HepG2 (cell line): ENCODE measurements around the gene OSBPL5. TPM values are rescaled to one million over a fixed set of nuclear protein-coding genes. Genes with fewer than 3 reads are reported as not detected.

Experiments
- HDAC2 ChIP-seq: sonication (generic); formaldehyde crosslinking; IDR thresholded peaks from 2 replicates; pipeline ENCODE4 v1.4.0; 2020; ENCODE audit warnings: missing genetic modification reagents
- JUNB ChIP-seq: sonication (generic); formaldehyde crosslinking; IDR thresholded peaks from 2 replicates; pipeline ENCODE4 v1.8.0; 2022; ENCODE audit warnings: missing genetic modification reagents, mild to moderate bottlenecking, borderline replicate concordance
- MYNN ChIP-seq: sonication (generic); formaldehyde crosslinking; IDR thresholded peaks from 2 replicates; pipeline ENCODE4 v1.4.0; 2020; ENCODE audit warnings: mild to moderate bottlenecking, low read depth, missing genetic modification reagents
- ZNF569 ChIP-seq: sonication (generic); formaldehyde crosslinking; IDR thresholded peaks from 2 replicates; pipeline ENCODE4 v1.5.0; 2020; ENCODE audit warnings: mild to moderate bottlenecking, missing genetic modification reagents, moderate library complexity, borderline replicate concordance
- ZNF616 ChIP-seq: sonication (generic); formaldehyde crosslinking; IDR thresholded peaks from 2 replicates; pipeline ENCODE4 v1.5.0; 2020; ENCODE audit warnings: low read depth, mild to moderate bottlenecking, missing genetic modification reagents
- ZSCAN29 ChIP-seq: sonication (generic); formaldehyde crosslinking; conservative IDR thresholded peaks from 2 replicates; pipeline ENCODE4 v1.4.0; 2020; ENCODE audit warnings: mild to moderate bottlenecking, missing genetic modification reagents
- ZSCAN30 ChIP-seq: sonication (generic); formaldehyde crosslinking; IDR thresholded peaks from 2 replicates; pipeline ENCODE4 v1.5.0; 2020; ENCODE audit warnings: mild to moderate bottlenecking, missing genetic modification reagents
- polyA plus RNA-seq, 8 experiments: library from polyadenylated mRNA; depleted of rRNA in 3 of 8; stranded (reverse) in 7 of 8; unstranded in 1 of 8; fragments of >200 nt; fragmentation: Illumina TruSeq in 4 of 8; extraction: Trizol in 4 of 8; gene quantifications; 2 replicates each; pipeline versions ENCODE4 v1.2.1 to v1.2.3, GENCODE V29; 2011 to 2016; ENCODE audit warnings: low read depth in 4 of 8, missing spikeins in 1 of 8, mixed read lengths in 1 of 8; ENCODE audit not compliant: insufficient read depth in 1 of 8
- total RNA-seq, 5 experiments: library from RNA; depleted of rRNA; stranded (reverse); fragments of >200 nt; fragmentation: Illumina TruSeq; extraction: Trizol; gene quantifications; 2 replicates each; pipeline ENCODE4 v1.2.3, GENCODE V29; 2016; ENCODE audit warnings: low read depth in 1 of 5
- TF ChIP-seq, protein P1 (sequence below): sonication (generic); formaldehyde crosslinking; IDR thresholded peaks from 2 replicates; pipeline ENCODE4 v1.5.0; 2020; ENCODE audit warnings: mild to moderate bottlenecking, missing genetic modification reagents
- TF ChIP-seq, protein P2 (sequence below): fragments of 450-650 bp; IDR thresholded peaks from 2 replicates; pipeline ENCODE4 v1.6.1; 2016
- TF ChIP-seq, protein P3 (sequence below): sonication (generic); formaldehyde crosslinking; conservative IDR thresholded peaks from 2 replicates; pipeline ENCODE4 v1.4.0; 2020; ENCODE audit warnings: missing genetic modification reagents
- TF ChIP-seq, protein P4 (sequence below): sonication (generic); formaldehyde crosslinking; IDR thresholded peaks from 2 replicates; pipeline ENCODE4 v1.4.0; 2020; ENCODE audit warnings: missing genetic modification reagents
- TF ChIP-seq, protein P5 (sequence below): sonication (generic); formaldehyde crosslinking; IDR thresholded peaks from 2 replicates; pipeline ENCODE4 v1.4.0; 2020; ENCODE audit warnings: missing genetic modification reagents
- TF ChIP-seq, protein P6 (sequence below): sonication (generic); formaldehyde crosslinking; IDR thresholded peaks from 2 replicates; pipeline ENCODE4 v1.9.0; 2021; ENCODE audit warnings: mild to moderate bottlenecking, missing genetic modification reagents

OSBPL5 gene
- total and polyA plus RNA-seq, 2 of the 13 experiments (the other 11 are each of a cell fraction or from before 2014, with no cell fraction given), result not detected

DNA sequence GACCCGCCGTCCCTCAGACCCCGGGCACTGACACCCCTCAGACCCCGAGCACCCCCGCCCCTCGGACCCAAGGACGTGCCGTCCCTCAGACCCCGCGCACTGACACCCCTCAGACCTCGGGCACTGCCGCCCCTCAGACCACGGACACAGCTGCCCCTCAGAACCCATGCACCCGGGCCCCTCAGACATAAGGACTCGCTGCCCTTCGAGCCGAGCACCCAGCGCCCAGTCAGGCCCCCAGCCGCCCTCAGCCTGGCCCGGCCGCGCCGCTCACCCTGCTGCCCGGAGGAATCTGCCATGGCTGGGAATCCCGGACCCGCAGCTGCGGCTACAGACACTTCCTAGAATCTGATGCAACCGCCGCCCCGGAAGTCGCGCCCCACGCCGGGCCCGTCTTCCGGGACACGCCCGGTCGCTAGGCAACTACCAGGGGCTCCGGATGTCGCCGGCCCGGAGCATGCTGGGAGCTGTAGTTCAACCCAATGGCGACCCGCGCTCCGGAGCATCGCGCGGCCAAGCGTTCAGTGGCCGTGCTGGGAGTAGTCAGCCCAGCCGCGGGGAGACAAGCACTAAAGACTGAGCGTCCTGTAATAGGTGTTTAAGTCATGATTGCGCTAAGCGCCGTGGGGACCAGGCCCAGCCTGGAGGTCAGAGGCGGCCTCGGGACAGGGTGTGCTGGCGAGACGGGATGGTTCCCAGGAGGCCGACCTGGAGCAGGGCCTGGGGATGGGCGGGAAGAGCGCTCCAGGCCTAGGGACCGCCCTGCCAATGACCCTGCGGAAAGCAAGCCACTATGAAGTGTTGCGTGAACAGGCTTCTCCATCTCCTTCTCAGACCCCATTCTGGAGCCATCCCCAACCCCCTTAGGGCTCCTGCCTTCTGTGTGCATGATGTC lies 107.8 kb downstream of the OSBPL5 start, which contains the start of gene CARS1 (continued):
- TF ChIP-seq, protein P1, sequence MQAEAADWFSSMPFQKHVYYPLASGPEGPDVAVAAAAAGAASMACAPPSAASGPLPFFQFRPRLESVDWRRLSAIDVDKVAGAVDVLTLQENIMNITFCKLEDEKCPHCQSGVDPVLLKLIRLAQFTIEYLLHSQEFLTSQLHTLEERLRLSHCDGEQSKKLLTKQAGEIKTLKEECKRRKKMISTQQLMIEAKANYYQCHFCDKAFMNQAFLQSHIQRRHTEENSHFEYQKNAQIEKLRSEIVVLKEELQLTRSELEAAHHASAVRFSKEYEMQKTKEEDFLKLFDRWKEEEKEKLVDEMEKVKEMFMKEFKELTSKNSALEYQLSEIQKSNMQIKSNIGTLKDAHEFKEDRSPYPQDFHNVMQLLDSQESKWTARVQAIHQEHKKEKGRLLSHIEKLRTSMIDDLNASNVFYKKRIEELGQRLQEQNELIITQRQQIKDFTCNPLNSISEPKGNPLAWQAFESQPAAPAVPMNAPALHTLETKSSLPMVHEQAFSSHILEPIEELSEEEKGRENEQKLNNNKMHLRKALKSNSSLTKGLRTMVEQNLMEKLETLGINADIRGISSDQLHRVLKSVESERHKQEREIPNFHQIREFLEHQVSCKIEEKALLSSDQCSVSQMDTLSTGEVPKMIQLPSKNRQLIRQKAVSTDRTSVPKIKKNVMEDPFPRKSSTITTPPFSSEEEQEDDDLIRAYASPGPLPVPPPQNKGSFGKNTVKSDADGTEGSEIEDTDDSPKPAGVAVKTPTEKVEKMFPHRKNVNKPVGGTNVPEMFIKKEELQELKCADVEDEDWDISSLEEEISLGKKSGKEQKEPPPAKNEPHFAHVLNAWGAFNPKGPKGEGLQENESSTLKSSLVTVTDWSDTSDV (CRISPR knock-in tag), result no peak
- TF ChIP-seq, protein P2, sequence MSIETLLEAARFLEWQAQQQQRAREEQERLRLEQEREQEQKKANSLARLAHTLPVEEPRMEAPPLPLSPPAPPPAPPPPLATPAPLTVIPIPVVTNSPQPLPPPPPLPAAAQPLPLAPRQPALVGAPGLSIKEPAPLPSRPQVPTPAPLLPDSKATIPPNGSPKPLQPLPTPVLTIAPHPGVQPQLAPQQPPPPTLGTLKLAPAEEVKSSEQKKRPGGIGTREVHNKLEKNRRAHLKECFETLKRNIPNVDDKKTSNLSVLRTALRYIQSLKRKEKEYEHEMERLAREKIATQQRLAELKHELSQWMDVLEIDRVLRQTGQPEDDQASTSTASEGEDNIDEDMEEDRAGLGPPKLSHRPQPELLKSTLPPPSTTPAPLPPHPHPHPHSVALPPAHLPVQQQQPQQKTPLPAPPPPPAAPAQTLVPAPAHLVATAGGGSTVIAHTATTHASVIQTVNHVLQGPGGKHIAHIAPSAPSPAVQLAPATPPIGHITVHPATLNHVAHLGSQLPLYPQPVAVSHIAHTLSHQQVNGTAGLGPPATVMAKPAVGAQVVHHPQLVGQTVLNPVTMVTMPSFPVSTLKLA, result peak; percentile 81
- TF ChIP-seq ZNF616 (peak; percentile 68; the same call in 1 of the 2 replicates), ZSCAN30 (no peak), JUNB (CRISPR knock-in tag) (no peak), MYNN (CRISPR knock-in tag) (no peak; the same call in 1 of the 2 replicates), ZNF569 (CRISPR knock-in tag) (no peak), HDAC2 (CRISPR knock-in tag) (peak; percentile 41), ZSCAN29 (CRISPR knock-in tag) (peak; percentile 33; the same call in 1 of the 2 replicates)
- TF ChIP-seq, protein P3, sequence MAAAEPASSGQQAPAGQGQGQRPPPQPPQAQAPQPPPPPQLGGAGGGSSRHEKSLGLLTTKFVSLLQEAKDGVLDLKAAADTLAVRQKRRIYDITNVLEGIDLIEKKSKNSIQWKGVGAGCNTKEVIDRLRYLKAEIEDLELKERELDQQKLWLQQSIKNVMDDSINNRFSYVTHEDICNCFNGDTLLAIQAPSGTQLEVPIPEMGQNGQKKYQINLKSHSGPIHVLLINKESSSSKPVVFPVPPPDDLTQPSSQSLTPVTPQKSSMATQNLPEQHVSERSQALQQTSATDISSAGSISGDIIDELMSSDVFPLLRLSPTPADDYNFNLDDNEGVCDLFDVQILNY, result no peak
- TF ChIP-seq, protein P4, sequence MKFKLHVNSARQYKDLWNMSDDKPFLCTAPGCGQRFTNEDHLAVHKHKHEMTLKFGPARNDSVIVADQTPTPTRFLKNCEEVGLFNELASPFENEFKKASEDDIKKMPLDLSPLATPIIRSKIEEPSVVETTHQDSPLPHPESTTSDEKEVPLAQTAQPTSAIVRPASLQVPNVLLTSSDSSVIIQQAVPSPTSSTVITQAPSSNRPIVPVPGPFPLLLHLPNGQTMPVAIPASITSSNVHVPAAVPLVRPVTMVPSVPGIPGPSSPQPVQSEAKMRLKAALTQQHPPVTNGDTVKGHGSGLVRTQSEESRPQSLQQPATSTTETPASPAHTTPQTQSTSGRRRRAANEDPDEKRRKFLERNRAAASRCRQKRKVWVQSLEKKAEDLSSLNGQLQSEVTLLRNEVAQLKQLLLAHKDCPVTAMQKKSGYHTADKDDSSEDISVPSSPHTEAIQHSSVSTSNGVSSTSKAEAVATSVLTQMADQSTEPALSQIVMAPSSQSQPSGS, result peak; percentile 76
- TF ChIP-seq, protein P5, sequence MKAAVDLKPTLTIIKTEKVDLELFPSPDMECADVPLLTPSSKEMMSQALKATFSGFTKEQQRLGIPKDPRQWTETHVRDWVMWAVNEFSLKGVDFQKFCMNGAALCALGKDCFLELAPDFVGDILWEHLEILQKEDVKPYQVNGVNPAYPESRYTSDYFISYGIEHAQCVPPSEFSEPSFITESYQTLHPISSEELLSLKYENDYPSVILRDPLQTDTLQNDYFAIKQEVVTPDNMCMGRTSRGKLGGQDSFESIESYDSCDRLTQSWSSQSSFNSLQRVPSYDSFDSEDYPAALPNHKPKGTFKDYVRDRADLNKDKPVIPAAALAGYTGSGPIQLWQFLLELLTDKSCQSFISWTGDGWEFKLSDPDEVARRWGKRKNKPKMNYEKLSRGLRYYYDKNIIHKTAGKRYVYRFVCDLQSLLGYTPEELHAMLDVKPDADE, result no peak
- TF ChIP-seq, protein P6, sequence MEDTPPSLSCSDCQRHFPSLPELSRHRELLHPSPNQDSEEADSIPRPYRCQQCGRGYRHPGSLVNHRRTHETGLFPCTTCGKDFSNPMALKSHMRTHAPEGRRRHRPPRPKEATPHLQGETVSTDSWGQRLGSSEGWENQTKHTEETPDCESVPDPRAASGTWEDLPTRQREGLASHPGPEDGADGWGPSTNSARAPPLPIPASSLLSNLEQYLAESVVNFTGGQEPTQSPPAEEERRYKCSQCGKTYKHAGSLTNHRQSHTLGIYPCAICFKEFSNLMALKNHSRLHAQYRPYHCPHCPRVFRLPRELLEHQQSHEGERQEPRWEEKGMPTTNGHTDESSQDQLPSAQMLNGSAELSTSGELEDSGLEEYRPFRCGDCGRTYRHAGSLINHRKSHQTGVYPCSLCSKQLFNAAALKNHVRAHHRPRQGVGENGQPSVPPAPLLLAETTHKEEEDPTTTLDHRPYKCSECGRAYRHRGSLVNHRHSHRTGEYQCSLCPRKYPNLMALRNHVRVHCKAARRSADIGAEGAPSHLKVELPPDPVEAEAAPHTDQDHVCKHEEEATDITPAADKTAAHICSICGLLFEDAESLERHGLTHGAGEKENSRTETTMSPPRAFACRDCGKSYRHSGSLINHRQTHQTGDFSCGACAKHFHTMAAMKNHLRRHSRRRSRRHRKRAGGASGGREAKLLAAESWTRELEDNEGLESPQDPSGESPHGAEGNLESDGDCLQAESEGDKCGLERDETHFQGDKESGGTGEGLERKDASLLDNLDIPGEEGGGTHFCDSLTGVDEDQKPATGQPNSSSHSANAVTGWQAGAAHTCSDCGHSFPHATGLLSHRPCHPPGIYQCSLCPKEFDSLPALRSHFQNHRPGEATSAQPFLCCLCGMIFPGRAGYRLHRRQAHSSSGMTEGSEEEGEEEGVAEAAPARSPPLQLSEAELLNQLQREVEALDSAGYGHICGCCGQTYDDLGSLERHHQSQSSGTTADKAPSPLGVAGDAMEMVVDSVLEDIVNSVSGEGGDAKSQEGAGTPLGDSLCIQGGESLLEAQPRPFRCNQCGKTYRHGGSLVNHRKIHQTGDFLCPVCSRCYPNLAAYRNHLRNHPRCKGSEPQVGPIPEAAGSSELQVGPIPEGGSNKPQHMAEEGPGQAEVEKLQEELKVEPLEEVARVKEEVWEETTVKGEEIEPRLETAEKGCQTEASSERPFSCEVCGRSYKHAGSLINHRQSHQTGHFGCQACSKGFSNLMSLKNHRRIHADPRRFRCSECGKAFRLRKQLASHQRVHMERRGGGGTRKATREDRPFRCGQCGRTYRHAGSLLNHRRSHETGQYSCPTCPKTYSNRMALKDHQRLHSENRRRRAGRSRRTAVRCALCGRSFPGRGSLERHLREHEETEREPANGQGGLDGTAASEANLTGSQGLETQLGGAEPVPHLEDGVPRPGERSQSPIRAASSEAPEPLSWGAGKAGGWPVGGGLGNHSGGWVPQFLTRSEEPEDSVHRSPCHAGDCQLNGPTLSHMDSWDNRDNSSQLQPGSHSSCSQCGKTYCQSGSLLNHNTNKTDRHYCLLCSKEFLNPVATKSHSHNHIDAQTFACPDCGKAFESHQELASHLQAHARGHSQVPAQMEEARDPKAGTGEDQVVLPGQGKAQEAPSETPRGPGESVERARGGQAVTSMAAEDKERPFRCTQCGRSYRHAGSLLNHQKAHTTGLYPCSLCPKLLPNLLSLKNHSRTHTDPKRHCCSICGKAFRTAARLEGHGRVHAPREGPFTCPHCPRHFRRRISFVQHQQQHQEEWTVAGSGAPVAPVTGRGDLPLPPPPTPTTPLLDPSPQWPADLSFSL (CRISPR knock-in tag), result no peak
